Endothelial cell of umbilical vein (primary cell): ENCODE results near the gene PLCXD3.

ENCODE experiments used
- POLR2AphosphoS5 ChIP-seq: IDR thresholded peaks from 2 replicates; pipeline ENCODE4 v1.6.1; 2012; ENCODE audit warnings: low read depth, mild to moderate bottlenecking, control low read depth, low read length, moderate library complexity; ENCODE audit not compliant: insufficient read depth
- TF ChIP-seq, protein P1 (sequence below), 2 donors: IDR thresholded peaks; 1 replicate in 1 of 2; 2 replicates in 1 of 2; pipeline ENCODE4 v1.5.1; 2011; ENCODE audit warnings: low read length in 2 of 2, mild to moderate bottlenecking in 2 of 2, moderate library complexity in 2 of 2, control low read depth in 1 of 2, inconsistent platforms in 1 of 2, low read depth in 1 of 2; ENCODE audit not compliant: insufficient read depth in 1 of 2; ENCODE audit errors: extremely low read depth in 1 of 2

GRCh38 chr5:41508696-41509398 is 1.6 kb downstream of the PLCXD3 start:
- TF ChIP-seq, protein P1, sequence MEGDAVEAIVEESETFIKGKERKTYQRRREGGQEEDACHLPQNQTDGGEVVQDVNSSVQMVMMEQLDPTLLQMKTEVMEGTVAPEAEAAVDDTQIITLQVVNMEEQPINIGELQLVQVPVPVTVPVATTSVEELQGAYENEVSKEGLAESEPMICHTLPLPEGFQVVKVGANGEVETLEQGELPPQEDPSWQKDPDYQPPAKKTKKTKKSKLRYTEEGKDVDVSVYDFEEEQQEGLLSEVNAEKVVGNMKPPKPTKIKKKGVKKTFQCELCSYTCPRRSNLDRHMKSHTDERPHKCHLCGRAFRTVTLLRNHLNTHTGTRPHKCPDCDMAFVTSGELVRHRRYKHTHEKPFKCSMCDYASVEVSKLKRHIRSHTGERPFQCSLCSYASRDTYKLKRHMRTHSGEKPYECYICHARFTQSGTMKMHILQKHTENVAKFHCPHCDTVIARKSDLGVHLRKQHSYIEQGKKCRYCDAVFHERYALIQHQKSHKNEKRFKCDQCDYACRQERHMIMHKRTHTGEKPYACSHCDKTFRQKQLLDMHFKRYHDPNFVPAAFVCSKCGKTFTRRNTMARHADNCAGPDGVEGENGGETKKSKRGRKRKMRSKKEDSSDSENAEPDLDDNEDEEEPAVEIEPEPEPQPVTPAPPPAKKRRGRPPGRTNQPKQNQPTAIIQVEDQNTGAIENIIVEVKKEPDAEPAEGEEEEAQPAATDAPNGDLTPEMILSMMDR (IDR thresholded peaks at IDR 0.05; ENCODE audit: extremely low read depth in 1 of 2, insufficient read depth in 1 of 2, low read depth in 1 of 2, low read length in 2 of 2) = no peak
- TF ChIP-seq POLR2AphosphoS5 = no peak
